SU-DHL-6 (cell line): ENCODE measurements around the gene TCF12.

ENCODE experiments used
- EZH2phosphoT487 ChIP-seq: fragments of 200-600 bp; sonication (generic), shearing (Covaris generic); conservative IDR thresholded peaks from 2 replicates; pipeline ENCODE4 v1.6.1; 2018; ENCODE audit warnings: mild to moderate bottlenecking, antibody characterized with exemption, low read length, moderate library complexity, mixed read lengths
- TF ChIP-seq, protein P1 (sequence below): fragments of 200-600 bp; sonication (generic); IDR thresholded peaks from one replicate; pipeline ENCODE4 v1.5.1; 2017; ENCODE audit warnings: antibody characterized with exemption, mild to moderate bottlenecking, low read length, moderate library complexity; ENCODE audit not compliant: insufficient read depth, poor library complexity, severe bottlenecking

- TF ChIP-seq, protein P1, sequence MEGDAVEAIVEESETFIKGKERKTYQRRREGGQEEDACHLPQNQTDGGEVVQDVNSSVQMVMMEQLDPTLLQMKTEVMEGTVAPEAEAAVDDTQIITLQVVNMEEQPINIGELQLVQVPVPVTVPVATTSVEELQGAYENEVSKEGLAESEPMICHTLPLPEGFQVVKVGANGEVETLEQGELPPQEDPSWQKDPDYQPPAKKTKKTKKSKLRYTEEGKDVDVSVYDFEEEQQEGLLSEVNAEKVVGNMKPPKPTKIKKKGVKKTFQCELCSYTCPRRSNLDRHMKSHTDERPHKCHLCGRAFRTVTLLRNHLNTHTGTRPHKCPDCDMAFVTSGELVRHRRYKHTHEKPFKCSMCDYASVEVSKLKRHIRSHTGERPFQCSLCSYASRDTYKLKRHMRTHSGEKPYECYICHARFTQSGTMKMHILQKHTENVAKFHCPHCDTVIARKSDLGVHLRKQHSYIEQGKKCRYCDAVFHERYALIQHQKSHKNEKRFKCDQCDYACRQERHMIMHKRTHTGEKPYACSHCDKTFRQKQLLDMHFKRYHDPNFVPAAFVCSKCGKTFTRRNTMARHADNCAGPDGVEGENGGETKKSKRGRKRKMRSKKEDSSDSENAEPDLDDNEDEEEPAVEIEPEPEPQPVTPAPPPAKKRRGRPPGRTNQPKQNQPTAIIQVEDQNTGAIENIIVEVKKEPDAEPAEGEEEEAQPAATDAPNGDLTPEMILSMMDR: no peak
- no peak for TF ChIP-seq EZH2phosphoT487
These were observed 271.0 kb downstream of the TCF12 start for GRCh38 chr15:57189466-57189865.
